Esophagus muscularis mucosa (tissue), 4 donors: Measurements from ENCODE around the gene ZNF22. TPM values are rescaled to one million over a fixed set of nuclear protein-coding genes. Genes with fewer than 3 reads are reported as not detected.

Experiments
- DNase-seq: peaks from one replicate; pipeline ENCODE4 v3.0.0-alpha.2; 2017; ENCODE audit errors: extremely low spot score
- H3K27ac ChIP-seq, 4 donors: fragments of 200-600 bp; sonication (generic); replicated peaks in 1 of 4; 1 replicate in 3 of 4; 2 replicates in 1 of 4; pipeline ENCODE4 v1.5.1; 2016 to 2019; ENCODE audit warnings: mild to moderate bottlenecking in 1 of 4
- H3K27me3 ChIP-seq, 4 donors: fragments of 200-600 bp; sonication (generic); one replicate each; pipeline versions ENCODE4 v1.5.1 to v1.6.0; 2016 to 2019
- H3K36me3 ChIP-seq, 4 donors: fragments of 200-600 bp; sonication (generic); one replicate each; pipeline ENCODE4 v1.5.1; 2016 to 2019
- H3K4me1 ChIP-seq, 4 donors: fragments of 200-600 bp; sonication (generic); one replicate each; pipeline ENCODE4 v1.5.1; 2016 to 2019
- H3K4me3 ChIP-seq, 4 donors: fragments of 200-600 bp; sonication (generic); 1 replicate in 2 of 4; 2 replicates in 2 of 4; pipeline ENCODE4 v1.5.1; 2016 to 2019; ENCODE audit warnings: mild to moderate bottlenecking in 4 of 4, moderate library complexity in 1 of 4
- H3K9me3 ChIP-seq, 4 donors: fragments of 200-600 bp; sonication (generic); 1 replicate in 3 of 4; 2 replicates in 1 of 4; pipeline ENCODE4 v1.5.1; 2016 to 2019
- EP300 ChIP-seq: sonication (generic); formaldehyde crosslinking; IDR thresholded peaks from one replicate; pipeline ENCODE4 v1.6.1; 2017; ENCODE audit warnings: antibody characterized with exemption
- POLR2A ChIP-seq: fragments of 450-650 bp; IDR thresholded peaks from one replicate; pipeline ENCODE4 v1.6.1; 2017; ENCODE audit warnings: antibody characterized with exemption, moderate library complexity, mild to moderate bottlenecking, low read depth
- POLR2AphosphoS5 ChIP-seq, 2 donors: sonication (generic); formaldehyde crosslinking; IDR thresholded peaks; one replicate each; pipeline ENCODE4 v1.6.1; 2017; ENCODE audit warnings: antibody characterized with exemption in 2 of 2
- WGBS: methylation state at CpG from one replicate; pipeline ENCODE4 v1.1.5; 2018; 5-methylcytosine and 5-hydroxymethylcytosine counted together
- intact Hi-C: fragments of 100-400 bp; cut with DNase I; formaldehyde crosslinking; loops from one replicate; pipeline ENCODE4 v1.15.1; 2023
- total RNA-seq, 4 donors: library from RNA; depleted of rRNA; stranded (reverse); fragments of >200 nt; gene quantifications; one replicate each; pipeline versions ENCODE4 v1.1.0 to v1.2.1, GENCODE V29; 2016
- TF ChIP-seq, protein P1 (sequence below), 3 experiments: fragments of 200-600 bp in 2 of 3; fragments of 450-650 bp in 1 of 3; sonication (generic) in 2 of 3; IDR thresholded peaks; one replicate each; pipeline ENCODE4 v1.5.1; 2017 to 2019; ENCODE audit warnings: antibody characterized with exemption in 3 of 3, mild to moderate bottlenecking in 2 of 3, moderate library complexity in 1 of 3

The ZNF22 gene
- total RNA-seq, 4 donors from 2014 or later = 17.5 to 24.4 (median 19.5) TPM

DNA sequence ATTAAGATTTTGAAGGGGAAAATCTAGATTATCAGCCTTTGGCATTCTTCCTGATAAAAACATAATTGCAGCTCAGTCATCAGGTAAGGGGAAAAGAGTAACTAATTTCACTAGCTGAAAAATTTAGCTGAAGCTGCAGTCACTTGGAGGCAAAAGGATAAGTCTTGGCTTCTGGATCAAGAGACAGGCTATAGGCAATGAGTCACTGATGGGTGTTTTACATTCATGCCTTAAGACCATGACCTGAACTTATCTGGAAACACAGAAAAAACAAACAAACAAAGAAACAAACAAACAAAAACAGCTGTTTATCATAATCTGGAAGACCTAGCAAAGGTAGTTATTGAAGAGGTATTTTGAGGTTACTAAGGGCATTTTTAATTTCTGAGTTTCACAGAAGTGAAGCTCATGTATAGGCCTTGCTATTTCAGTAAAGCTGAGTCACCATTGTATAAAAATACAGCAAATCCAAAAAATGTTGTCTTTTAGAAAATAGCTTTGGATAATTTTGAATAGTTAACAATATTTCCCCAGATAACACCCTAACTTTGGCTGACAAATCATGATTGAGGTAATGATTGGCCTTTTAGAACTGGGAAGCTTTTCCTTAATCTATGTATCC, 40.3 kb downstream of the ZNF22 start:
- intact Hi-C loops = no loop called here
- no peak for TF ChIP-seq POLR2A
- no peak for TF ChIP-seq POLR2AphosphoS5 (IDR thresholded peaks at IDR 0.05)
- no peak for TF ChIP-seq EP300

DNA sequence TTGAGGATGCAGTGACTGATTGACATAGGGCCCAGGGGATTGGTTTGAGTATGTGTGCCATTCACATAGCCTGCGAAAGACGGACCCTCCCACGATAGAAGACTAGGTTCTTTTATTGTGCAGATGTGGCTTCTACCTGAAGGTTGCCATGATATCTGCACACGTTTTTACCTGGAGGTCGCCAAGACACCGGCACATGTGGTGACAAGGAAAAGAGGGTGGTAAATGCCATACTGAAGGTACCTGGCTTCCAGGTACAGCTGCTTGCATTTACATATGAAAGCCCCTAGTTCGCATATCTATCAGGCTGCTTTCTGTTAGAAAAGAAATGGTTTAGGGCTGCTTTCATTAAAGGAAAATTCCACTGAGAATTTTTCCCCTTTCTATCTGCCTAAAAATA, 43.6 kb downstream of the ZNF22 start:
- intact Hi-C loops = no loop called here
- Histone ChIP-seq H3K4me3 (no peak overlapping the region), H3K4me1 (peaks cover 0 to 7% (median 0%) of the 10 kb centered on the region in 4 donors), H3K27me3 (no peaks in the 10 kb centered on the region), H3K9me3 (no peaks in the 10 kb centered on the region), H3K36me3 (no peaks in the 10 kb centered on the region), H3K27ac (no peak overlapping the region)
- TF ChIP-seq POLR2A (no peak), POLR2AphosphoS5 (IDR thresholded peaks at IDR 0.05) (no peak), EP300 (no peak)
- TF ChIP-seq, protein P1, sequence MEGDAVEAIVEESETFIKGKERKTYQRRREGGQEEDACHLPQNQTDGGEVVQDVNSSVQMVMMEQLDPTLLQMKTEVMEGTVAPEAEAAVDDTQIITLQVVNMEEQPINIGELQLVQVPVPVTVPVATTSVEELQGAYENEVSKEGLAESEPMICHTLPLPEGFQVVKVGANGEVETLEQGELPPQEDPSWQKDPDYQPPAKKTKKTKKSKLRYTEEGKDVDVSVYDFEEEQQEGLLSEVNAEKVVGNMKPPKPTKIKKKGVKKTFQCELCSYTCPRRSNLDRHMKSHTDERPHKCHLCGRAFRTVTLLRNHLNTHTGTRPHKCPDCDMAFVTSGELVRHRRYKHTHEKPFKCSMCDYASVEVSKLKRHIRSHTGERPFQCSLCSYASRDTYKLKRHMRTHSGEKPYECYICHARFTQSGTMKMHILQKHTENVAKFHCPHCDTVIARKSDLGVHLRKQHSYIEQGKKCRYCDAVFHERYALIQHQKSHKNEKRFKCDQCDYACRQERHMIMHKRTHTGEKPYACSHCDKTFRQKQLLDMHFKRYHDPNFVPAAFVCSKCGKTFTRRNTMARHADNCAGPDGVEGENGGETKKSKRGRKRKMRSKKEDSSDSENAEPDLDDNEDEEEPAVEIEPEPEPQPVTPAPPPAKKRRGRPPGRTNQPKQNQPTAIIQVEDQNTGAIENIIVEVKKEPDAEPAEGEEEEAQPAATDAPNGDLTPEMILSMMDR (IDR thresholded peaks at IDR 0.05) = no peak
- no peak for DNase-seq
- WGBS = 47% methylated on average over 7 of the region's 7 CpGs

More for the DNA sequence above, 40.3 kb downstream of the ZNF22 start:
- Histone ChIP-seq H3K9me3 (no peaks in the 10 kb centered on the region), H3K36me3 (no peaks in the 10 kb centered on the region), H3K27ac (no peak overlapping the region), H3K27me3 (no peaks in the 10 kb centered on the region), H3K4me3 (no peak overlapping the region), H3K4me1 (peaks cover 0 to 7% (median 0%) of the 10 kb centered on the region in 4 donors)
- no peak for DNase-seq

DNA sequence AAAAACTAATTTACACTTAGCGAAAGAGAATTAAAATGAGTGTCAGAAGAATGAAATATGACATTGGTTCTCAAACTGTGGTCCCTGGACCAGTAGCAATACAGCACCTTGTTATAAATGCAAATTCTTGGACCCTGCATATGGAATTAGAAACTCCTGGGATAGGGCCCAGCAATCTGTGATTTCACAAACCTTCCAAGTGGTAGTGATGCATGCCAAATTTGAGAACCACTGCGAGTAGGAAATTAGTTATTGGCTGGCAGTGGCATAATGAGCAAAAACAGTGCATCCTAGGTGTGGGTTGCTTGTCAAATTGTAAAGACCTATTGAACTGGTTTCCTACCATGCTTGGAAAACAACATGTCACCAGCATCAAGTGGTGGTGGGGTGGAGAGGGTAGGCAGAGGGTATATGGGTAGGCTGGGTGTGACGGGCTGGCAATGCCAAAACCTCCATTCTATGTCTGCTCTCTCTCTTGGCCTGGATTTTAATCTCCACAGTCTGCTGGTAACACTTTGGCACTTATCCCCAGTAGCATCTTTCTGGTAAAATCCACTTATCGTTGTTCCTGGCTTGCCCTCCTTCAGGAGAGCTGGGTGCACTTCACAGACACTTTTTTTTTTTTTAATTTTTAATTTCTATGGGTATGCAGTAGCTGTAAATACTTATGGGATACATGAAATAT, 50.0 kb downstream of the ZNF22 start:
- Histone ChIP-seq H3K4me1 (no peaks in the 10 kb centered on the region), H3K9me3 (no peaks in the 10 kb centered on the region), H3K27ac (no peak overlapping the region), H3K36me3 (no peaks in the 10 kb centered on the region), H3K27me3 (no peaks in the 10 kb centered on the region), H3K4me3 (no peak overlapping the region)
- intact Hi-C loops = no loop called here
- no peak for TF ChIP-seq EP300
- no peak for TF ChIP-seq POLR2A
- WGBS = 74% methylated on average over 4 of the region's 4 CpGs
- DNase-seq = no peak

DNA sequence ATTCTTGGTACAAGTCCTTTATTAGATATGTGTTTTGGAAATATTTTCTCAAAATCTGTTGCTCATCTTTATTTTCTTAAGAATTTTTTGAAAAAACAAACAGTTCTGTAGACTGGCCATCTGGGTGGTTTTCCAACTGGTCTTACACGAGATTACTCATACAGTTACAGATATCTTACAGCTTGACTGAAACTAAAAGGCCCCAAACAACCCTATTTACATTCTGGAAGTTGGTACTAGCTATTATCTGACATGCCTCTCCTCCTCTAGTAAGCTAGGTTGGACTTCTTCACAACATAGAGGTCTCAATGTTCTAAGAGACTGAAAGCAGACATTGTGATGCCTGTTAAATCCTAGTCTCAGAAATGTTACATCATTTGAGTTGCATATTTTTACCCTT, 52.0 kb downstream of the ZNF22 start:
- no peak for DNase-seq
- no peak overlapping the region for H3K4me3 ChIP-seq
- H3K27ac ChIP-seq = no peak overlapping the region
- WGBS = 36% methylated on average over 1 of the region's 1 CpG
- H3K36me3 ChIP-seq = no peaks in the 10 kb centered on the region
- no peaks in the 10 kb centered on the region for H3K9me3 ChIP-seq
- no peaks in the 10 kb centered on the region for H3K27me3 ChIP-seq
- H3K4me1 ChIP-seq = no peaks in the 10 kb centered on the region
- TF ChIP-seq, protein P1 (IDR thresholded peaks at IDR 0.05) = no peak
- TF ChIP-seq EP300 = no peak
- no peak for TF ChIP-seq POLR2AphosphoS5 (IDR thresholded peaks at IDR 0.05)
- TF ChIP-seq POLR2A = no peak
- intact Hi-C loops = no loop called here

DNA sequence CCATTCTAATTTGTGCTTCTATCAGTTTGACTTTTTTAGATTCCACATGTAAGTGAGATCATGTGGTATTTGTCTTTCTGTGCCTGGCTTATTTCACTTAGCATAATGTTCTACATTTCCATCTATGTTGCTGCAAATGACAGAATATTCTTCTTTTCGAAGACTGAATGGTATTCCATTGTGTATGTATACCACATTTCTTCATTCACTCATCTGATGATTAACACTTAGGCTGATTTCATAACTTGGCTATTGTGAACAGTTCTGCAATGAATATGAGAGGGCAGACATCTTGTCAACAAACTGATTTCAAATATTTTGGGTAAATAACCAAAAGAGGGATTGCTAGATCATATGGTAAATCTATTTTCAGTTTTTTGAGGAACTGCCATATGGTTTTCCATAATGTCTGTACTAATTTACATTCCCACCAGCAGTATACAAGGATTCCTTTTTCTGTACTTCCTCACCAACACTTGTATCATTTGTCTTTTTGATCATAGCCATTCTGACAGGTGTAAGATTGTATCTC, 52.9 kb downstream of the ZNF22 start:
- no peaks in the 10 kb centered on the region for H3K9me3 ChIP-seq
- H3K4me3 ChIP-seq = no peak overlapping the region
- no peak overlapping the region for H3K27ac ChIP-seq
- no peaks in the 10 kb centered on the region for H3K4me1 ChIP-seq
- H3K36me3 ChIP-seq = no peaks in the 10 kb centered on the region
- DNase-seq = no peak
- TF ChIP-seq POLR2A (no peak), POLR2AphosphoS5 (IDR thresholded peaks at IDR 0.05) (no peak), EP300 (no peak)
- TF ChIP-seq, protein P1 (IDR thresholded peaks at IDR 0.05) = no peak
- WGBS = 81% methylated on average over 1 of the region's 1 CpG
- intact Hi-C loops = no loop called here
- no peaks in the 10 kb centered on the region for H3K27me3 ChIP-seq

Other genes with a start within 250 kb of the ZNF22 start
- not detected for gene TMEM72, start 89.6 kb upstream of the ZNF22 start, total RNA-seq
- gene RASSF4, start 41.1 kb upstream of the ZNF22 start, total RNA-seq = 10 to 100 TPM; 27.6 to 41.5 (median 32.7) TPM
- 100 to 1,000 TPM in 2 of 4 donors, 10 to 100 TPM in 2; 32.0 to 413 (median 126) TPM for gene DEPP1, start 22.1 kb upstream of the ZNF22 start, total RNA-seq